ENCODE results near the gene STIM2.
A peak's percentile ranks its signal among the peaks of the same experiment; 100 is the strongest.

The STIM2 gene

GRCh38 chr4:26836539-26836938 lies 24.1 kb upstream of the STIM2 start:
- no peak overlapping the region for H3K4me3 ChIP-seq (replicated peaks; ENCODE audit: low read depth, low read length)
- TF ChIP-seq CTCF (IDR thresholded peaks at IDR 0.05; ENCODE audit: low read depth, low read length, missing control alignments), result no peak
- no peak for DNase-seq (ENCODE audit: extremely low read depth, low read depth)

GRCh38 chr4:26837993-26838842 lies 22.4 kb upstream of the STIM2 start:
- no peak for TF ChIP-seq CTCF (IDR thresholded peaks at IDR 0.05; ENCODE audit: low read depth, low read length, missing control alignments)

GRCh38 chr4:26839016-26839415 lies 21.6 kb upstream of the STIM2 start:
- no peak for DNase-seq (ENCODE audit: extremely low read depth, low read depth)
- H3K4me3 ChIP-seq (replicated peaks; ENCODE audit: low read depth, low read length), result no peak overlapping the region
- TF ChIP-seq CTCF (IDR thresholded peaks at IDR 0.05; ENCODE audit: low read depth, low read length, missing control alignments), result no peak

More at GRCh38 chr4:26837993-26838842, 22.4 kb upstream of the STIM2 start:
- H3K4me3 ChIP-seq (replicated peaks; ENCODE audit: low read depth, low read length), result no peak overlapping the region
- no peak for DNase-seq (ENCODE audit: extremely low read depth, low read depth)

- DNase-seq (ENCODE audit: extremely low read depth, low read depth), result peak; percentile 98
- TF ChIP-seq CTCF (IDR thresholded peaks at IDR 0.05; ENCODE audit: low read depth, low read length, missing control alignments), result no peak
- no peak overlapping the region for H3K4me3 ChIP-seq (replicated peaks; ENCODE audit: low read depth, low read length)
These were observed 21.1 kb upstream of the STIM2 start for GRCh38 chr4:26839534-26839951.

GRCh38 chr4:26840786-26841185 lies 19.9 kb upstream of the STIM2 start:
- no peak for TF ChIP-seq CTCF (IDR thresholded peaks at IDR 0.05; ENCODE audit: low read depth, low read length, missing control alignments)
- no peak for DNase-seq (ENCODE audit: extremely low read depth, low read depth)

GRCh38 chr4:26842911-26843310 lies 17.7 kb upstream of the STIM2 start:
- no peak for DNase-seq (ENCODE audit: extremely low read depth, low read depth)
- TF ChIP-seq CTCF (IDR thresholded peaks at IDR 0.05; ENCODE audit: low read depth, low read length, missing control alignments), result no peak
- H3K4me3 ChIP-seq (replicated peaks; ENCODE audit: low read depth, low read length), result no peak overlapping the region

More at GRCh38 chr4:26840786-26841185, 19.9 kb upstream of the STIM2 start:
- H3K4me3 ChIP-seq (replicated peaks; ENCODE audit: low read depth, low read length), result no peak overlapping the region
